ENCODE data around the gene PTPRF.

DNA sequence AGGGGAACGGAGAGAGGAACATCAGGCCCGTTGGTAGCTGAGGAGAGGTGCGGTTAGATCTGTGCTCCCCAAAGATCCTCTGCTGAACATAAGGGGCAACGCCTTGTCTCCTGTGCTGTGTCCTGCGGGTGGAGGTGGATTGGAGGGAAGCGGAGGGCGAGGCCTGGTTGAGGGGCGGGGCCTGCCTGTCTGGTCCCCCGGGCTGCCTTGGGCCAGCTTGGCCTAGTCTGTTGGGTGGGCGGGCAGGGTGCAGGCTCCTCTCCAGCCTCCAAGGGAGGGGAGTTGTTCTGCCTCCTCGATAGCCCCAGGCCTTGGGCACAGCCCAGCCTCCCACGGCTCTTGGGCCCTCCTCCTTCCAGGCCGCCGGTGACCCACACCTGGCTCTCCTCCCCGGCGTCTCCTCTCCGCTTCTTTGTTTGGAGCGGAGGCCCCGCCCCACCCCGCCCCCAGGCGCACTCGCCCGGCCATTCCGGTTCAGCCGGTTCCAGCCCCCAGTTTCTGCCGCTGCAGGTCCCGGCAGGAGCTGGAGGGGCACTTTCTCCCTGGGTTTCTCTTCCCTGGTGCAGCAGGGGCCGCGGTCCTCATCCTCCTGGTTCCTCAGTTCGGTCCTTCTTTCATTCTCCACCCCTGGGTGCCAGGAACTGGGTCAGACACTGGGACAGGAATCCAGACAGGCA, 19.4 kb downstream of the PTPRF start:
- TF ChIP-seq, protein P1, sequence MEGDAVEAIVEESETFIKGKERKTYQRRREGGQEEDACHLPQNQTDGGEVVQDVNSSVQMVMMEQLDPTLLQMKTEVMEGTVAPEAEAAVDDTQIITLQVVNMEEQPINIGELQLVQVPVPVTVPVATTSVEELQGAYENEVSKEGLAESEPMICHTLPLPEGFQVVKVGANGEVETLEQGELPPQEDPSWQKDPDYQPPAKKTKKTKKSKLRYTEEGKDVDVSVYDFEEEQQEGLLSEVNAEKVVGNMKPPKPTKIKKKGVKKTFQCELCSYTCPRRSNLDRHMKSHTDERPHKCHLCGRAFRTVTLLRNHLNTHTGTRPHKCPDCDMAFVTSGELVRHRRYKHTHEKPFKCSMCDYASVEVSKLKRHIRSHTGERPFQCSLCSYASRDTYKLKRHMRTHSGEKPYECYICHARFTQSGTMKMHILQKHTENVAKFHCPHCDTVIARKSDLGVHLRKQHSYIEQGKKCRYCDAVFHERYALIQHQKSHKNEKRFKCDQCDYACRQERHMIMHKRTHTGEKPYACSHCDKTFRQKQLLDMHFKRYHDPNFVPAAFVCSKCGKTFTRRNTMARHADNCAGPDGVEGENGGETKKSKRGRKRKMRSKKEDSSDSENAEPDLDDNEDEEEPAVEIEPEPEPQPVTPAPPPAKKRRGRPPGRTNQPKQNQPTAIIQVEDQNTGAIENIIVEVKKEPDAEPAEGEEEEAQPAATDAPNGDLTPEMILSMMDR (IDR thresholded peaks at IDR 0.05): no peak
- no peak for TF ChIP-seq POLR2A (IDR thresholded peaks at IDR 0.05)
- TF ChIP-seq EP300 (IDR thresholded peaks at IDR 0.05): no peak

Measured in ovary (tissue), 3 donors.